Fibroblast of lung (primary cell): ENCODE results near the gene RAPGEF2. TPM values are rescaled to one million over a fixed set of nuclear protein-coding genes. Genes with fewer than 3 reads are reported as not detected.

Source experiments
- DNase-seq, 2 donors: peaks; one replicate each; pipeline versions ENCODE4 v3.0.0 to v3.0.0-alpha.2; 2010; ENCODE audit warnings: low read depth in 2 of 2
- H2AFZ ChIP-seq: 2 replicates; pipeline ENCODE4 v1.5.1; 2012; ENCODE audit warnings: low read length, control low read depth, inconsistent platforms
- H3K27ac ChIP-seq: 2 replicates; pipeline ENCODE4 v1.5.1; 2011; ENCODE audit warnings: low read length, control low read depth; ENCODE audit not compliant: insufficient read depth
- H3K27me3 ChIP-seq: 2 replicates; pipeline ENCODE4 v1.5.1; 2011; ENCODE audit warnings: mild to moderate bottlenecking, low read length; ENCODE audit not compliant: control insufficient read depth, insufficient read depth
- H3K36me3 ChIP-seq: 2 replicates; pipeline ENCODE4 v1.5.1; 2011; ENCODE audit warnings: low read length; ENCODE audit not compliant: control insufficient read depth, insufficient read depth
- H3K4me1 ChIP-seq: 2 replicates; pipeline ENCODE4 v1.5.1; 2011; ENCODE audit warnings: low read length; ENCODE audit not compliant: control insufficient read depth, insufficient read depth; ENCODE audit errors: extremely low read depth
- H3K4me2 ChIP-seq: 2 replicates; pipeline ENCODE4 v1.5.1; 2011; ENCODE audit warnings: low read length, control low read depth; ENCODE audit not compliant: insufficient read depth; ENCODE audit errors: extremely low read depth
- H3K4me3 ChIP-seq, 4 experiments: fragments of 200-600 bp in 1 of 4; sonication (generic) in 1 of 4; replicated peaks in 1 of 4; 2 replicates each; pipeline ENCODE4 v1.5.1; 2011 to 2016; ENCODE audit warnings: low read length in 4 of 4, low read depth in 3 of 4, mild to moderate bottlenecking in 3 of 4, control low read depth in 2 of 4, inconsistent platforms in 1 of 4, mixed read lengths in 1 of 4; ENCODE audit not compliant: insufficient read depth in 1 of 4; ENCODE audit errors: control extremely low read depth in 1 of 4
- H3K79me2 ChIP-seq: 2 replicates; pipeline ENCODE4 v1.5.1; 2012; ENCODE audit warnings: mild to moderate bottlenecking, low read length, inconsistent platforms; ENCODE audit not compliant: control insufficient read depth, insufficient read depth
- H3K9ac ChIP-seq: 2 replicates; pipeline ENCODE4 v1.5.1; 2011; ENCODE audit warnings: mild to moderate bottlenecking, low read length, control low read depth; ENCODE audit not compliant: insufficient read depth
- H3K9me3 ChIP-seq: 2 replicates; pipeline ENCODE4 v1.5.1; 2012; ENCODE audit warnings: low read depth, low read length; ENCODE audit not compliant: control insufficient read depth, insufficient read depth
- H4K20me1 ChIP-seq: 2 replicates; pipeline ENCODE4 v1.5.1; 2011; ENCODE audit warnings: low read length; ENCODE audit not compliant: control insufficient read depth, insufficient read depth; ENCODE audit errors: extremely low read depth
- CTCF ChIP-seq, 2 donors: IDR thresholded peaks in 1 of 2; conservative IDR thresholded peaks in 1 of 2; 1 replicate in 1 of 2; 2 replicates in 1 of 2; pipeline ENCODE4 v1.5.1; 2011 to 2012; ENCODE audit warnings: low read length in 2 of 2, control low read depth in 1 of 2, inconsistent platforms in 1 of 2, low read depth in 1 of 2, mild to moderate bottlenecking in 1 of 2
- EZH2 ChIP-seq: IDR thresholded peaks from 2 replicates; pipeline ENCODE4 v1.5.1; 2012; ENCODE audit warnings: low read length, control low read depth, mild to moderate bottlenecking; ENCODE audit errors: missing control alignments
- polyA plus RNA-seq, 2 donors: library from polyadenylated mRNA; depleted of rRNA in 1 of 2; stranded (reverse) in 1 of 2; unstranded in 1 of 2; fragments of >200 nt; gene quantifications; 2 replicates each; pipeline ENCODE4 v1.2.1, GENCODE V29; 2011 to 2012; ENCODE audit warnings: missing spikeins in 1 of 2
- total RNA-seq: library from RNA; depleted of rRNA; stranded (reverse); fragments of >200 nt; gene quantifications from 2 replicates; pipeline ENCODE4 v1.2.1, GENCODE V29; 2014

RAPGEF2 gene
- total and polyA plus RNA-seq, 2 donors (not counting 1 experiment from before 2014, with no cell fraction given), result 45.5 to 58.5 TPM

GRCh38 chr4:159149666-159150065 is 46.8 kb downstream of the RAPGEF2 start:
- Histone ChIP-seq H2AFZ (no peak overlapping the region), H3K27ac (no peak overlapping the region), H3K79me2 (peaks cover 5% of the 10 kb centered on the region), H3K4me3 (no peak overlapping the region), H3K9me3 (no peaks in the 10 kb centered on the region), H3K36me3 (no peaks in the 10 kb centered on the region), H3K4me2 (no peak overlapping the region), H3K9ac (no peak overlapping the region), H4K20me1 (no peaks in the 10 kb centered on the region), H3K27me3 (no peaks in the 10 kb centered on the region), H3K4me1 (peaks cover 5% of the 10 kb centered on the region)
- TF ChIP-seq CTCF (conservative IDR thresholded peaks at IDR 0.05 in 1 of 2, IDR thresholded peaks at IDR 0.05 in 1 of 2; ENCODE audit: low read depth in 1 of 2, low read length in 2 of 2) (no peak), EZH2 (no peak)
- DNase-seq, result no peak

GRCh38 chr4:159150396-159150795 is 47.5 kb downstream of the RAPGEF2 start:
- no peaks in the 10 kb centered on the region for H4K20me1 ChIP-seq
- no peaks in the 10 kb centered on the region for H3K27me3 ChIP-seq
- no peak overlapping the region for H3K4me3 ChIP-seq
- H3K4me2 ChIP-seq, result no peak overlapping the region
- no peak overlapping the region for H3K27ac ChIP-seq
- H3K9ac ChIP-seq, result no peak overlapping the region
- H3K4me1 ChIP-seq, result peaks cover 5% of the 10 kb centered on the region
- no peaks in the 10 kb centered on the region for H3K36me3 ChIP-seq
- H3K9me3 ChIP-seq, result no peaks in the 10 kb centered on the region
- H2AFZ ChIP-seq, result no peak overlapping the region
- TF ChIP-seq EZH2 (no peak), CTCF (conservative IDR thresholded peaks at IDR 0.05 in 1 of 2, IDR thresholded peaks at IDR 0.05 in 1 of 2; ENCODE audit: low read depth in 1 of 2, low read length in 2 of 2) (no peak)
- H3K79me2 ChIP-seq, result peaks cover 5% of the 10 kb centered on the region
- DNase-seq, result no peak

GRCh38 chr4:159150821-159151390 is 48.0 kb downstream of the RAPGEF2 start:
- no peak for DNase-seq
- TF ChIP-seq CTCF (conservative IDR thresholded peaks at IDR 0.05 in 1 of 2, IDR thresholded peaks at IDR 0.05 in 1 of 2; ENCODE audit: low read depth in 1 of 2, low read length in 2 of 2) (no peak), EZH2 (no peak)

More at GRCh38 chr4:159150821-159151390, 48.0 kb downstream of the RAPGEF2 start:
- Histone ChIP-seq H3K4me3 (no peak overlapping the region), H3K4me1 (peaks cover 2% of the 10 kb centered on the region), H3K79me2 (peaks cover 2% of the 10 kb centered on the region), H3K9ac (no peak overlapping the region), H4K20me1 (no peaks in the 10 kb centered on the region), H3K27ac (no peak overlapping the region), H3K27me3 (no peaks in the 10 kb centered on the region), H3K4me2 (no peak overlapping the region), H3K9me3 (no peaks in the 10 kb centered on the region), H2AFZ (no peak overlapping the region), H3K36me3 (no peaks in the 10 kb centered on the region)
